Measurements from ENCODE around the gene MUC6. TPM values are rescaled to one million over a fixed set of nuclear protein-coding genes. Genes with fewer than 3 reads are reported as not detected.

MUC6 gene
- total and polyA plus RNA-seq, 8 donors = 0.34 to 1.0 (median 0.56) TPM; not detected in 2

DNA sequence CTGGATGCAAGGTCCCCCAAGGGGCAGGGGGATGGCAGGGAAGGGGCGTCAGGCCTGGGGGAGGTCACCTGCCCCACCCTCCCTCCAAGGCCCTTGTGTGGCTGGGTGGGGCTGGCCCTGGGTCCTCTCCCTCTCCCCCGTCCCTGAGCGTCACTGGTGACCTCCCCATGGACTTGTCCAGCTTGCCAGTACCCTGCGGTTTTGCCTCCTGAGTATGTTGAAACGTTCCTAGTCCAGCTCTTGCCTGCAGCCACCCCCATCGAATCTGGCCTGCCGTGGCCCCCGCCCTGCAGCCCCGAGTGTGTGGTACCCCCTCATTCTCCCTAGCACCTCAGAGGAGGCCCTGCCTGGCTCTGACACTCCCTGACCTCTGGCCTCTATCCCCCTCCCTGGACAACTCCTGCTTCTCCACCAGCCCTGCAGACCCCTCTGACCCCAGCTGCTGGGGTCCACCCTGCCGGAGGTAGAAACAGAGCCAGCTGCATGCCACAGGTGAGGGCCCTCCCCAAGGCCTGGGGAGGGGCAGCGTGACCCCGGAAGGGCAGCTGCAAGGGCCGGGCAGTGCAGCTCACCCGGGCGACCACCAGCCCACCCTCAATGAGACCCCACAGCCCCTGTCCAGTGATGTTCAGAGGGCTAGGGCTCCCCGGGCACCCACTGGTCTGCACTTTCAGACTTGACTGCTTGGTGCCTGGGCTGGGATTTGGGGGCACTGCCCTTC, 4.1 kb upstream of the MUC6 start:
- peaks cover 3 to 74% of the 10 kb centered on the region in 2 donors for H3K27me3 ChIP-seq
- TF ChIP-seq, protein P1, sequence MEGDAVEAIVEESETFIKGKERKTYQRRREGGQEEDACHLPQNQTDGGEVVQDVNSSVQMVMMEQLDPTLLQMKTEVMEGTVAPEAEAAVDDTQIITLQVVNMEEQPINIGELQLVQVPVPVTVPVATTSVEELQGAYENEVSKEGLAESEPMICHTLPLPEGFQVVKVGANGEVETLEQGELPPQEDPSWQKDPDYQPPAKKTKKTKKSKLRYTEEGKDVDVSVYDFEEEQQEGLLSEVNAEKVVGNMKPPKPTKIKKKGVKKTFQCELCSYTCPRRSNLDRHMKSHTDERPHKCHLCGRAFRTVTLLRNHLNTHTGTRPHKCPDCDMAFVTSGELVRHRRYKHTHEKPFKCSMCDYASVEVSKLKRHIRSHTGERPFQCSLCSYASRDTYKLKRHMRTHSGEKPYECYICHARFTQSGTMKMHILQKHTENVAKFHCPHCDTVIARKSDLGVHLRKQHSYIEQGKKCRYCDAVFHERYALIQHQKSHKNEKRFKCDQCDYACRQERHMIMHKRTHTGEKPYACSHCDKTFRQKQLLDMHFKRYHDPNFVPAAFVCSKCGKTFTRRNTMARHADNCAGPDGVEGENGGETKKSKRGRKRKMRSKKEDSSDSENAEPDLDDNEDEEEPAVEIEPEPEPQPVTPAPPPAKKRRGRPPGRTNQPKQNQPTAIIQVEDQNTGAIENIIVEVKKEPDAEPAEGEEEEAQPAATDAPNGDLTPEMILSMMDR (IDR thresholded peaks at IDR 0.05) = no peak
- peaks cover 0 to 2% of the 10 kb centered on the region in 2 donors for H3K9me3 ChIP-seq
- no peak overlapping the region for H3K4me3 ChIP-seq
- no peaks in the 10 kb centered on the region for H3K36me3 ChIP-seq
- H3K4me1 ChIP-seq = no peaks in the 10 kb centered on the region
- intact Hi-C loops (cut with DNase I) = no loop called here
- H3K27ac ChIP-seq = no peak overlapping the region
- ATAC-seq (no peak), DNase-seq (peak in 1 of 4 donors; percentile 72)

DNA sequence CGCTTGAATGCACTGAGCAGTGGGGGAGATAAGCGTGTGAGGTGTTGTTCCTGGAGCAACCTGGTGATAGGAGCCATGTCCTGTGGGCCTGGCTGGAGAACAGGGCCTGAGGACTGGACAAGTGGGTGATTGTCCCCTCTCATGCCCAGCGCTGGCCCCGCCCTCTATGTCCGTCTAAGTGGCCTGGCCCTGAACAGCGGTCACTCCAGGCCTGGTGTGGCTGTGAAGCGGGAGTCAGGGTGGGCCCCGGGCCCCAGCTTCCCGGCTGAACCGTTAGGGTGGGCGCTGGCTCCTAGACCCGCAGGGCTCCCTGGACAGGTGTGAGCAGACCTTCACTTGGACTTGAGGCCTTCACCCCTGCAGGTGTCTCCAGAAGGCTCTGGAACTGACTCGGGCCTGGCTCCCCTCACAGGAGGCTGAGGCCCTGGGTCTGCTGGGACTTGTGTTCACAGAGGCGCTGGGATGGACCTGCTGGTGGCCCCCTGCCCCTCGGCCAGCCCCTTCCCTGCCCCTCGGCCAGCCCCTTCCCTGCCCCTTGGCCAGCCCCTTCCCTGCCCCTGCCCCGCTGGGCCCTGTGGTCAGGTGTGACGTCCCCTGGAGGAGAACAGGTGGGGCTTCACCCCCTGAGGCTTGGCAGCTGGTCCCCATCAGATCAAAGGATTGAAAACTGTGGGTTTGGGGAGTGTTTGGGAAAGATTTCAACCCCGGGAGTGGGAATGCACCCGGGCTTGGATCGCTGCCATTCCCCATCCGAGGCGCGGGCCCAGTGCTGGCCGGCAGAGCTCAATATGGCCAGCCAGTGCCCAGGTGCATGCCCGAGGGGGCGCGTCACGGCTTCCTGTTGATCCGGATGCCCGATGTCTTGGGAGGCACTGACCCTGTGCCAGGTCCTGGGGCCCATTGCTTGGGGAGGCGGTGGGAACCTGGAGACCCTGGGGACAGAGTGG, 3.2 kb upstream of the MUC6 start:
- peaks cover 3 to 82% of the 10 kb centered on the region in 2 donors for H3K27me3 ChIP-seq
- peak in 1 of 4 donors; percentile 75 for DNase-seq
- H3K4me3 ChIP-seq = no peak overlapping the region
- TF ChIP-seq, protein P1 (IDR thresholded peaks at IDR 0.05) = no peak
- H3K4me1 ChIP-seq = no peaks in the 10 kb centered on the region
- H3K9me3 ChIP-seq = no peaks in the 10 kb centered on the region
- peak; percentile 14 for ATAC-seq
- no peak overlapping the region for H3K27ac ChIP-seq
- intact Hi-C loops (cut with DNase I) = no loop called here
- no peaks in the 10 kb centered on the region for H3K36me3 ChIP-seq

GRCh38 chr11:1038921-1039320, 2.4 kb upstream of the MUC6 start:
- Histone ChIP-seq H3K36me3 (no peaks in the 10 kb centered on the region), H3K27ac (no peak overlapping the region), H3K4me3 (no peak overlapping the region), H3K27me3 (peaks cover 3 to 90% of the 10 kb centered on the region in 2 donors), H3K4me1 (no peaks in the 10 kb centered on the region), H3K9me3 (no peaks in the 10 kb centered on the region)
- DNase-seq (peak in 1 of 4 donors; percentile 57), ATAC-seq (no peak)
- intact Hi-C loops (cut with DNase I) = no loop called here
- TF ChIP-seq, protein P1 (IDR thresholded peaks at IDR 0.05) = no peak

- TF ChIP-seq, protein P1 (IDR thresholded peaks at IDR 0.05) = no peak
- Histone ChIP-seq H3K4me1 (no peaks in the 10 kb centered on the region), H3K27ac (no peak overlapping the region), H3K27me3 (peaks cover 3 to 86% of the 10 kb centered on the region in 2 donors), H3K36me3 (no peaks in the 10 kb centered on the region), H3K9me3 (no peaks in the 10 kb centered on the region), H3K4me3 (no peak overlapping the region)
- no peak for ATAC-seq
- intact Hi-C loops (cut with DNase I) = no loop called here
- DNase-seq = peak in 1 of 4 donors; percentile 40
Measured at GRCh38 chr11:1038361-1038760, 1.8 kb upstream of the MUC6 start.
